Fibroblast of peridontal ligament (primary cell): ENCODE data around the gene STRN4.
A peak's percentile ranks its signal among the peaks of the same experiment; 100 is the strongest.
"Not testable (repeated sequence)": the region's sequence is repeated elsewhere in the genome, so short reads cannot be mapped to it uniquely, and the experiment has no call there.

ENCODE experiments used
- DNase-seq: peaks from one replicate; pipeline ENCODE4 v3.0.0-alpha.2; 2010; ENCODE audit errors: extremely low read depth

Gene STRN4

DNA sequence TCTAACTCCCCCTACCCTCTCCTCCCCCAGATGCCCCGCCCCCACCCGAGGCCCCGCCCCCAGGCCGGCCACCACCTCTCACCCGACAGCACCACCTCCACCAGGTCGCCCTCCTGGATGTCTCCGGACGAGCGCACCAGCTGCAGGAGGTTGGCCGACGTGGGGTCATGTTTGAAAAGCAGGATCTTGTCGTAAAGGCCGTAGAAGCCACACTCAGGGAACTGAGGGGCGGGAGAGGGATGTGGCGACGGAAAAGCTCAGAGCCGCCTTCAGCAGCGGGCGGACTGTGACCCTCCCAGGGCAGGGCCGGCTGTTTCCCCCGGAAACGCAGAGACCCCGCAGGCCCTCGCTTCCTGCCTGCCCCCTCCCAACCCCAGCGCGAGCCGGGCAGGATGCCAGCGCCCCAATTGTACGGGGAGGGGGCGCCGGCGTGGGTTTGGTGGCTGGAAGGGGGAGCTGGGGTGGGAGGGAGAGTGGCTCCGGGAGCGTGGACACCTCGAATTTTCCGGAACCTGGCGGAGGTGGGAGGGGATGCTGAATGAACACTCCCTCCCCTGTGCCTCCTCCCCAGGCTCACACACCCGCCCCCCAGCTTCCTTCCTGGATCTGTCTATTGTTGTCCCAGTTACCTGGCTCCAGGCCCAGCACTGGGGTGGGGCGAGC lies 32.3 kb downstream of the STRN4 start:
- DNase-seq, result peak; percentile 71

DNA sequence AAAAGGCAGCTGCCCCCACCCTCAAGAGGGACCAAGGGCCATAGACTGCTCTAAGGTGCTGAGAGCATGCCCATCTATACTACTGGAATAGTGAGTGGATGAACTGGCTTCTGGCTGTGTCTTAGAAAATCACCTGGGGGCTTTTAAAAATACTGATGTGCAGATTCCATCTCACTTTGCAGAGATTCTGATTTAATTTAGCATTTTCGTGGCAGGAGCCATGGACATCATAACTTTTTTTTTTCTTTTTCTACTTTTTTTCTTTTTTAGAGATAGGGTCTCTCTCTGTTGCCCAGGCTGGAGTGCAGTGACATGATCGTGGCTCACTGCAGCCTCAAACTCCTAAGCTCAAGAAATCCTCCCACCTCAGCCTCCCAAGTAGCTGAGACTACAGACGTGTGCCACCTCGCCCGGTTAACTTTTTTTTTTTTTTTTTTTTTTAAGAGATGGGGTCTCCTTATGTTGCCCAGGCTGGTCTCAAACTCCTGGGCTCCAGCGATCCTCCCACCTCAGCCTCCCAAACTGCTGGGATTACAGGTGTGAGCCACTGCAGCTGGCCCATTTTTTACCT lies 33.4 kb downstream of the STRN4 start:
- DNase-seq, result not testable (repeated sequence)

DNA sequence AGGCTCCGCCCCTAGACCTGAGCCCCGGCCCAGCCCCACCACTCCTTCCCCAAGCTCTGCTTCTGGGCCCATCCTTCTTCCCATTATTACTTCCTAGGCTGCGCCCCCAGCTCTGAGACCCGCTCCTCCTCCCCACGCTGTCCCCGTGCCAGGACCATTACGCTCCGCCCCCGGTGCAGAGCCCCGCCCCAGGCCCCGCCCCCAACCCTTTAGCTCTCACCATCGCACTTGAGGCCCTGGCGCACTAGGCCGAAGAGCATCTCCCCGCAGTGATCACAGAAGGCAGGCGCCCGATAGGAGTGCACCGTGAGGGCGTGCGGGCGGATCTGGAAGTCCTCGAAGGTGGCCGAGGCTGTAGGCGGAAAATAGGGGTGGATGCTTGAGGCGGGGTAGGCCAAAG lies 35.6 kb downstream of the STRN4 start:
- DNase-seq, result no peak

- DNase-seq, result peak; percentile 30
These were observed 41.7 kb downstream of the STRN4 start for GRCh38 chr19:46704379-46705076.

DNA sequence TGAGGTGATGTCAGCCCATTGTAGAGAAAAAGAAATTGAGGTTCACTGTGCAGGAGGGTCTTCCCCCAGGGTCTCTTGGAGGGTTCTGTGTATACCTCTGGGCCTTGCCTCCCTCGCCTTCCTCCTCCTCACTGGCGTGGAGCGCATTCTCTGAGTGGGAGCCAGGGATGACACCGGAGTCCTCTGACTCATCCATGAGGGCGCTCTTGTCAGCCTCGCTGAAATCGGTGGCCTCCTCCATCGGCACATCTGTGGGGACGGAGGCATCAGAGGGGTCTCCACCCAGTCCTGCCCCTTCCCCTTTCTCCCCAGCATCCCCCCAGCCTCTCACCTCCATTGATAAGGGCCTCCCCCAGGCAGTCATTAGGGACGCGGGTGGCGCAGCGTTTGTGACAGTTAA lies 45.5 kb downstream of the STRN4 start:
- DNase-seq, result no peak

DNA sequence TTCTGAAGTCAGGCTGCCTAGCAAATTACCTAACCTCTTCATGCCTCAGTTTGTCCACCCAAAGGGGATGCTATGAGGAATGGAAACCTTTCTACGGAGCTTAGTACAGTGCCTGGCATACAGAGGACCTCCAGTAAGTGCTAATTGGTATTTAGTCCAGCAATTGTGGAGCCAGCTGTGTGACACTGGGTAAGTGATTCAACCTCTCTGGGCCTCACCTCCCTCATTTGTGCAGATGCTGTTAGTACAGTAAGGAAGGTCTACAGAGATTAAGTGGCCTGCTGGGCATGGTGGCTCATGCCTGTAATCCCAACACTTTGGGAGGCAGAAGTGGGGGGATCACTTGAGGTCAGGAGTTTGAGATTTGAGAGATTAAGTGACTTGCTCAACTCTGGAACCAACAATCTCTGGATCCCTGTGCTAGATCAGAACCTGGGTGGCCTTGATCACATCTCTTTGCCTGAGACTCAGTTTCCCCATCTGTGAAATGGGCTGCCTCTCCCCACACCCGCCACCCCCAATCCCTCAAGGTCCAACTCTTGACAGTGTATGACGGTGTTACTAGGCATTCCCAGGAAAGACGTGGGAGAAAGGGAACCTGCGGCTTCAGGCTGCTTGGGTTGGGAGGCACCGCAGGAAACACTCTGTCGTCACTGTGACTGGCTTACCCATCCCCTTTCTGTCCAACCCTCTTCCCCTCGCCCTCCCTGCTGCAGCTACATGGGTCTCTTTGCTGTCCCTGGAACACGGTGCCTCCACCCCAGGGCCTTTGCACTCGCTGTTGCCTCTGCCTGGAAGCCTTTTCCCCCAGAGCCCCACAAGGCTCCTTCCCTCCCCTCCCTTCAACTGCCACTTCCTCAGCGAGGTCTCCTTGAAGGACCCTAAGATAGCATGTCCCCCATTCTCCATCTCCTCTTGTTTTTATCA lies 47.6 kb downstream of the STRN4 start:
- DNase-seq, result no peak

DNA sequence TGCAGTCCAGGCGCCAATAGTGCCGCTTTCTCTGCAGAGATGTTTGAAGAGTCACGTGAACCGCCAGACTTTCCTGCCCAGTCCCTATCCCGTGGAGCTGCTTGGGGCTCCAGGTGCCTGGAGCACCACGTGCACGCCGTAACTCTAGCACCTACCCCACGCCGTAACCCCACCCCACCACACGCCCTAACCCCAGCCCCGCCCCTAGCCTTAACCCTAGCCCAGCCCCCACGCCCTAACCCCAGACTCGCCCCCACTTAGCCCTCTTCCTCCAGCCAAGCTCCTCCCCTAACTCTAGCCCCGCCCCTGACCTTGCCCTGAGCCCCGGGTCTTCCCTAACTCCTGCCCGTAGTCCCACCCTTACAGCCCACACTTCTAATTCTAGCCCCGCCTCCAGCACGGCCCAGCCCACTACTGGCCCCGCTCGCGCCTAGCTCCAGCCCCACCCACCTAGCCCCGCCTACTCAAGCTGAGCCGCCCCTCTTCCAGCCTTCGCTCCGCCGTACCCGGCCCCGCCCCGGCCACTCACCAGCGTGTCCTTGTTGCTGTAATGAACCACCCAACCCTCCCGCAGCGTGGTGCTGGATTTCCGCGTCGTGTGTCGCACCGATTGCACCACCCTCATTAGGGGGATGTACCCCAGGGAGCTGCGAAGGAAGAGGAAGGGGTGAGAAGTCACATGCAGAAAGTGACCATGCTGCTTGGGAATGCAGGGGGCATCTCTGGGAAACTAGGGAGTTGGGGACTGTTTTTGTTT lies 48.9 kb downstream of the STRN4 start:
- DNase-seq, result peak; percentile 46

GRCh38 chr19:46696866-46697203 lies 49.4 kb downstream of the STRN4 start:
- DNase-seq, result no peak

DNA sequence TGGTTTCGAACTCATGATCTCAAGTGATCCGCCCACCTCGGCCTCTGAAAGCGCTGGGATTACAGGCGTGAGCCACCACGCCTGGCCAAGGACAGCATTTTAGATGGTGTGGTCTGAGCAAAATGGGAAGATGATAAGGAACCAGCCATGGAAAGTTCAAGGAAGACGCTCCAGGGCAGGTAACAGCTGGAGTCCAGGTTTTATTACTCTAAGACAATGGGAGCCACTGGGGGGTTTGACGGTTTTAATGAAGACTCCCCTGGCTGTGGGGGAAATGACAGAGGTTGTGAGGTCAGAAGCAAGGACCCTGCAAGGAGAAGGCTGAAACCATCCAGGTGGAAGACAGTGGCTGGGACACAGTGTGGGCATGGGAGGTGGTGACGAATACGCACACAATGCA lies 50.2 kb downstream of the STRN4 start:
- DNase-seq, result no peak

GRCh38 chr19:46693760-46694159 lies 52.5 kb downstream of the STRN4 start:
- no peak for DNase-seq

GRCh38 chr19:46692918-46693722 lies 53.1 kb downstream of the STRN4 start:
- no peak for DNase-seq

DNA sequence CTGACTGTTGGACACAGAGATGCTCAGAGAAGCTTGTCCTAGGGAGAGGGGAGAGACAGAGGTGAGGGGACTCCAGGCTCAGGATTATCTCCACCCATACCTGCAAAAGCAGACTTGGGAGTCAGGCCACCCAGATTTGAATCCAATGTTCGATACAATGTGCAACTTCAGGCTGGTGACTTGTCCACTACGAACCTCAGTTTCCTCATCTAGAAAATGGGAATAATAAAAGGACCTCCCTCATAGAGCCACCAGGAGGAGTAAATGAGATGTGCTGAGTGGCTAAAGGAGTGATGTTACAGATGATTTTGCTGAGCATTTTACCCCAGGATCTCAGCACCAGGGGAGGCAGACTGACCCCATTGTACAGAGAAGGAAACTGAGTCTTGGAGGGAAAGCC lies 54.3 kb downstream of the STRN4 start:
- no peak for DNase-seq

GRCh38 chr19:46691104-46691503 lies 55.1 kb downstream of the STRN4 start:
- DNase-seq, result no peak

DNA sequence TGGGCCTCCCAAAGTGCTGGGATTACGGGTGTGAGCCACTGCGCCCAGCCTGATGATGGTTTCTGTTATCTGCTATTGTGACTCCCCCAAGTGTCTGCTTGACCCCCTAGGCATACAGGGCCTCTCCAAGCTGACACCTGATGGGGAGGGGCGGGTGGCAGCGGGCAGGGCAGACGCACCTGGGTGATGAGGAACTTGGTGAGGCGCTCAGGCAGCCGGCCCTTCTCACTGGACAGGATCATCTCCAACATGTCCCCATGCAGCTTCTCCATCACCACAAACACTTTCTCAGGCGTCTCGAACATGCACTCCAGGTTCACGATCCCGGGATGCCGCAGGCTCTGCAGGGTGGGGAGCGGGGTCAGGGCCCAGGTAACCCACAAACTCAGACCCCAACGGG lies 56.9 kb downstream of the STRN4 start:
- no peak for DNase-seq

- no peak for DNase-seq
These were observed 58.7 kb downstream of the STRN4 start for GRCh38 chr19:46687438-46688145.

GRCh38 chr19:46685189-46685588 lies 61.1 kb downstream of the STRN4 start:
- DNase-seq, result no peak

DNA sequence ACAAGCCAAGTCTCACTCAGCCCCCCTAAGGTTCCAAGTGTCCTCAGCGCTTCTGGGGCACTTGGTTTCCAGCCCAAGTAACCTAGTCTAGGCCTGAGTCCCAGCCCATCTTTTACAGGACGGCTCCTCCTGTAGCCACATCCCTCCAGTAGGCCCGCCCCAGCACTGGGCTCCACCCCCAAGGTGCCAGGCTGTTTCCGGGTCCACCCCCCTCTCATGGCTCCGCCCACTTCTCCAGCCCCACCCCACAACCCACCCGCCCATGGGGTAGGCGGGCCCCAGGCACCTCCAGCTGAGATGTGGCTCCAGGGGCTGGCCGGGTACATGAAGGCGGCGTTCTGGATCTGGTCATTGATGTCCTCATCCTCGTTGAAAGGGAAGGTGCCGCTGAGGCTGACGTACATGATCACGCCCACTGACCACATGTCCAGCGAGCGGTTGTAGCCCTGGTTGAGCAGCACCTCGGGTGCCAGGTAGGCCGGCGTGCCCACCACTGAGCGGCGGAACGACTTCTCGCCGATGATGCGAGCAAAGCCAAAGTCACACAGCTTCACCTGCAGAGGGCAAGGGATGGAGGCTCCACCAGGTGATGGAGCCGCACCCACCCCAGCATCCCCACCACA lies 68.0 kb downstream of the STRN4 start:
- no peak for DNase-seq

GRCh38 chr19:46674416-46675178 lies 71.7 kb downstream of the STRN4 start:
- DNase-seq, result no peak

GRCh38 chr19:46670813-46671212 lies 75.4 kb downstream of the STRN4 start:
- no peak for DNase-seq
